Measurements from ENCODE around the gene GLB1L2.

Gene GLB1L2

DNA sequence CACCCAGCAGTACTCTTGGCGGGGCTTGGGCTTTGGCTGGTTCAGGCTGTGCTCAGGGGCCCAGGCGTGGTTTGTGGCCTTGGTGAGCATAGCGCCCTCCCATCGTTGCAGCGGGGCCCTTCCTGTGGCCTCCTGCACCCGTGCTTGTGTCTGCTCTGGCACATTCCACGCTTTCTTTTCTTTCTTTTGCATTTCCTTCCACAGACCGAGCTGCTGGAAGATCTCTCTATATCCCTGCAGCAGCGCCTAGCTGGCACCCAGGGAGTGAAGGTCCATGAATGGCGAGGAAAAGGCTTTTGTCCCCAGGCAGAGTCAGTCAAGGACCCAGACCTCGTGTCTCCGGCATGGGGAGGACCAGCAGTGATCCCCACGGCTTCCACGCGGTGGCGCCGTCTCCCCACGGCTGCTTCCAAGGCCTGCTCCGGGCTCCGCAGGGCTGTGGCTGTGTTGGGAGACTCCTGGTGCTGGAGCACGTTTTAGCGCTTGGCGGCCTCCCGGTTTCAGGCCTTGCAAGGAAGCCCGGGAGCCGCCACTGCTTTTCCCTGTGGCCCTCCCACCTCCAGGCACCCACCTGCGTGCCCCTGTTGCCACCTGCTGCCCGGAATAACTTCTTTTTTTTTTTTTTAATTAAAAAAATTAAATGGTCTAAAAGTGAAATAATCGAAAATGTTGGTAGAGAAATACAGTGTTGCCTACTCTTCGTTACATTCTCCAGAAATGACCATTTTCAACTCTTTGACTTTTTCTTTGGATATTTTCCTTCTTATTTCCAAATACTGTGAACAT, 28.5 kb downstream of the GLB1L2 start:
- H3K4me1 ChIP-seq, result no peaks in the 10 kb centered on the region; the same call in 1 of the 2 replicates
- H3K27me3 ChIP-seq (ENCODE audit: low read depth), result no peaks in the 10 kb centered on the region
- peak; percentile 75 to 93 for DNase-seq (ENCODE audit: low spot score in 2 of 2)
- H3K9me3 ChIP-seq, result no peaks in the 10 kb centered on the region
- in situ Hi-C loops (cut with MboI; ENCODE audit: low sequenced_read_pairs), result no loop called here
- H3K36me3 ChIP-seq (replicated peaks), result no peaks in the 10 kb centered on the region; the same call in 1 of the 2 replicates
- H3K4me3 ChIP-seq, result no peak overlapping the region

DNA sequence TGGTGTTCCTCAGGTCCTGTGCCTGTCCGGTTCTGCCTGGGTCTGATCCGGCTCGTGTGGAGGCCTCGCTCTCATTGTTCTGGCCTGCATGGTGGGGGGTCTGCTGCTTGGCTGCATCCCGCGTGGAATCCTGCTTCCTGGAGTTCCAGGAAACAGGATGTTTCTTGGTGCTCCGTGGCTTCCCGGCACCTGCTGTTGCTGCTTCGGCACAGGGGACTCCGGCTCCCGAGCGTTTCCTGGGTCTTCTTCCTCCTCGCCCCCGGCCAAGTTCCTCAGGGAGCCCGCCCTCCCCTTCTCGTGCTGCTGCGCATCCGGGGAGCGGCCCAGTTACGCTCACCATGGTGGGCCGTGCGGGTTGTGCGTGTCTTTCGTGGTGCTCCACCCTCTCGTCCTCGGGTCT, 29.9 kb downstream of the GLB1L2 start:
- no peak for DNase-seq (ENCODE audit: low spot score in 2 of 2)
- Histone ChIP-seq H3K9me3 (no peaks in the 10 kb centered on the region), H3K4me3 (no peak overlapping the region), H3K4me1 (no peaks in the 10 kb centered on the region; the same call in 1 of the 2 replicates), H3K27me3 (ENCODE audit: low read depth) (no peaks in the 10 kb centered on the region), H3K36me3 (replicated peaks) (no peaks in the 10 kb centered on the region; the same call in 1 of the 2 replicates)
- in situ Hi-C loops (cut with MboI; ENCODE audit: low sequenced_read_pairs), result no loop called here

DNA sequence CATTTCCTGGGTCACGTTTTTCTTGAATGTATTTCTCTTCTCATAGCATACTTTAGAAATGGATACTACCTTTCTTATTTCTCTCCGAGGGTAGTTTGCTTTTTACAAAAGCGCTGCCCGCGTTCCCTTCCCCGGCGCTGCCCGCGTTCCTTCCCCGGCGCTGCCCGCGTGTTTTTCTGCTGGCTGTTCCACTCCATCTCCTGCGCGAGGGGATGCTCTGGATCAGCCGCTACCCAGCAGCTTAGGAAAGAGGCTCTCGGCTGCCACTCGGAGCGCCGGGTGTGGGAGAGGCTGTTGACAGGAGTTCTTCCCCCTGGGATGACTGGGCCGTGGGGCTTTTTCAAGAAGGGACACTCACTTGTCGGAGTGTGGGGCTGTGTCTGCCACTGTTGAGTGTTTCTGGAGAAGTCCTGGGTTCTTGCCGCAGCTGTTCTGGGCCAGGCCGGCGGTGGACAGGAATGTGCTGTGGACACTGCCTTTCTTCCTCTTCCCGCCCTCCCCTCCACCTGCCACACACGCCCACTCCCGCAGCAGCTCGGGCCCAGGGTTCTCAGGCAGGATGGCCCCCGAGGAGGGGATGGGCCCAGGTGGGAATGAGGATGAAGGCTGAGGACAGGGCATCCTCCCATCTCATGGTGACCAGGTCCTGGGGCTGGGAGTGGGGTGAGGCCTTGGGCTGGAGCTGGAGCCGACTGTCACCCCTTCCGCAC, 30.6 kb downstream of the GLB1L2 start:
- DNase-seq (ENCODE audit: low spot score in 2 of 2), result no peak
- H3K9me3 ChIP-seq, result no peaks in the 10 kb centered on the region
- H3K4me3 ChIP-seq, result no peak overlapping the region
- H3K36me3 ChIP-seq (replicated peaks), result no peaks in the 10 kb centered on the region; the same call in 1 of the 2 replicates
- H3K4me1 ChIP-seq, result no peaks in the 10 kb centered on the region; the same call in 1 of the 2 replicates
- no peaks in the 10 kb centered on the region for H3K27me3 ChIP-seq (ENCODE audit: low read depth)
- in situ Hi-C loops (cut with MboI; ENCODE audit: low sequenced_read_pairs), result no loop called here

DNA sequence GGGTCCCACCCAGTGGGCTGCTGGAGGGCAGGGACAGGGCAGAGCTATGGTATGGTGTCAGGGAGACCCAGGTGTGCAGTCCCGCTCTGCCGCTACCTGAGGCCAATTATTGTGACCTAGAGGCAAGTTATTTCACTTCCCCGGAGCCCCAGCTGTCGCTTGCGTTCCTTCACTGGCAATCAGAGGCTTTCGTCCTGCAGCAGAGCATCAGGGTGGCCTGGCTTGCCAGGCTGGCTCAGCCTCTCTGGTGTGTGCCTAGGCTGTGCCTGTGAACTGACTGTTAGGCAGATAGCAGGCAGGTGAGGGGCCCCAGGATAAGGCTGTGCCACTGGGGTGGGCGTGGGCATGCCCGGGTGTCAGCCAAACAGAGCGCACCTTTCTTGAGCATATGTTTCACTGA, 31.4 kb downstream of the GLB1L2 start:
- Histone ChIP-seq H3K27me3 (ENCODE audit: low read depth) (no peaks in the 10 kb centered on the region), H3K4me1 (no peaks in the 10 kb centered on the region; the same call in 1 of the 2 replicates), H3K4me3 (no peak overlapping the region), H3K36me3 (replicated peaks) (no peaks in the 10 kb centered on the region; the same call in 1 of the 2 replicates), H3K9me3 (no peaks in the 10 kb centered on the region)
- in situ Hi-C loops (cut with MboI; ENCODE audit: low sequenced_read_pairs), result no loop called here
- DNase-seq (ENCODE audit: low spot score in 2 of 2), result no peak

DNA sequence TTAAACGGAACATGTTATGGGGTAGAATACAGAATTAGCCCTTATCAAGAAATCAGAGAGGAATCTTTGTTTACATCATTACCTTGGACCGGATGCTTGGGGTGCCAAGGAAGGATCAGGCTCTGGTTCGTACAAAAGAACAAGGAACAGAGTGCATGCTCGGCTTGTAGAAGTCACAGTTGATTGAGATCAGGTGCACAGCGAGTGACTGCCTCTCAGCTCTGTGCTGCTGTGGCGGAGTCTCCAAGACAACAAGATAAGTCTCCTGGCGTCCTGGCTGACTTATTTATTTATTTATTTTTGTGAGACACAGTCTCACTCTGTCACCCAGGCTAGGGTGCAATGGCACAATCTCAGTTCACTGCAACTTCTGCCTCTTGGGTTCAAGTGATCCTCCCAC, 31.8 kb downstream of the GLB1L2 start:
- H3K27me3 ChIP-seq (ENCODE audit: low read depth), result no peaks in the 10 kb centered on the region
- no peaks in the 10 kb centered on the region for H3K9me3 ChIP-seq
- no peaks in the 10 kb centered on the region; the same call in 1 of the 2 replicates for H3K4me1 ChIP-seq
- H3K36me3 ChIP-seq (replicated peaks), result no peaks in the 10 kb centered on the region; the same call in 1 of the 2 replicates
- no peak overlapping the region for H3K4me3 ChIP-seq
- no peak for DNase-seq (ENCODE audit: low spot score in 2 of 2)
- in situ Hi-C loops (cut with MboI; ENCODE audit: low sequenced_read_pairs), result no loop called here

DNA sequence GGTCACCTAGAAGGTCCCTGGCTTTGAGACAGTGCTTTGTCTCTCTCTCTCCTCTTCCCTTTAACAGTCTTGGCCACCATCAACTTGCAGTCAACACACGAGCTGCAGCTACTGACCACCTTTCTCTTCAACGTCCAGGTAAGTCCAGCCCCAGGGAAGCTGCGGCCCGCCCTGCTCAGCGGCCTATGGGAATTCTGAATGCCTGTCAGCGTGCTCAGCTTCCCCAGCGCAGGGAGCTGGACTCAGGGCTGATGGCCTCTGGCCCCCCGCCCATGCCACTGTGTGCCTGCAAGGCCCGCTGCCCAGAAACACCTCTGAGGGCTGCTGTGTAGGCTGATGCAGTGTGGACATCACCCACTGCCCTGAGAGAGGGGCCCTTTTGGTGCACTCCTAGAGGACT, 32.5 kb downstream of the GLB1L2 start:
- Histone ChIP-seq H3K4me1 (no peaks in the 10 kb centered on the region; the same call in 1 of the 2 replicates), H3K9me3 (no peaks in the 10 kb centered on the region), H3K4me3 (no peak overlapping the region), H3K27me3 (ENCODE audit: low read depth) (no peaks in the 10 kb centered on the region), H3K36me3 (replicated peaks) (no peaks in the 10 kb centered on the region; the same call in 1 of the 2 replicates)
- in situ Hi-C loops (cut with MboI; ENCODE audit: low sequenced_read_pairs), result no loop called here
- no peak for DNase-seq (ENCODE audit: low spot score in 2 of 2)

DNA sequence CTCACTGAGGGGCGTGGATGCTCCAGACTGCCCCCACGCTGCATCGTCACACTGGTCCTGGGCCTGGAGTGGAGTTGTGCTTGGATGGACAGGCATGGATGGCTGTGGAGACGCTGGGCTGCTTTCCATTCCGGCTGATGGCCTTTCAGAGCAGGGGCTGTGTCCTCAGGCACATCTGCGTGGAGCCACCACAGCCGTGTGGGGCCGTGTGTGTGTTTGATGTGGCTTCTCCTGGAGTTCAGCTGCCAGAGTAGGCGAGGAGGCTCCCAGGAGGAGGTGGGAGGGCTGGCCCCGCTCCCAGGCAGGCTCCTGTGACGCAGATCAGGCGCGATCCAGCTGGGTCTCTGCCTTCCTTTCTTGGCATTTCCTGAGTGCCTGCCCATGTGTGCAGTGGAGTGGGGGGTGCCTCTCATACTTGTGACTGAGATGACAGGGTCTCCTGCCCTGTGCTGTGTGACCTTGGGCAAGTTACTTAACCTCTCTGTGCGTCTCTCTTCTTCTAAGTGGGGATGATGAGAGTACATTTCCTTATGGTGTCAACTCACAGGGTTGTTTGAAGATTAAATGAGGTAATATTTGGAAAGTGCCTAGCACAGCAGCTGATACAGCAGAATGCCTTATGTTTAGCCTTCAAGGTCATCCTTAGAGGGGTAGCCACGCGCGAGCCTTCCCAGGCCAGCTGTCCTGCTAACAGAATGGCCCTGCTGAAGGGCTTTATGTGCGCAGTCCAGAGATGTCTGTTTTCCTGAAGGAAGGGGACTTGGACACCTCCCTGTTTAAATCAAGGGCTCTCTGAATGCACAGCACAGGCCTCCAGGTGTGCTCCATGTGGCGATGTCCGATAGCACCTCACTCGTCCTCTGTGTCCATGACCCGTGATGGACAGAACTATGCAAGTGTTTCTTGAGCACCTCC, 33.5 kb downstream of the GLB1L2 start:
- no peaks in the 10 kb centered on the region; the same call in 1 of the 2 replicates for H3K36me3 ChIP-seq (replicated peaks)
- DNase-seq (ENCODE audit: low spot score in 2 of 2), result no peak
- no peaks in the 10 kb centered on the region; the same call in 1 of the 2 replicates for H3K4me1 ChIP-seq
- H3K9me3 ChIP-seq, result no peaks in the 10 kb centered on the region
- in situ Hi-C loops (cut with MboI; ENCODE audit: low sequenced_read_pairs), result no loop called here
- H3K4me3 ChIP-seq, result no peak overlapping the region
- no peaks in the 10 kb centered on the region for H3K27me3 ChIP-seq (ENCODE audit: low read depth)

DNA sequence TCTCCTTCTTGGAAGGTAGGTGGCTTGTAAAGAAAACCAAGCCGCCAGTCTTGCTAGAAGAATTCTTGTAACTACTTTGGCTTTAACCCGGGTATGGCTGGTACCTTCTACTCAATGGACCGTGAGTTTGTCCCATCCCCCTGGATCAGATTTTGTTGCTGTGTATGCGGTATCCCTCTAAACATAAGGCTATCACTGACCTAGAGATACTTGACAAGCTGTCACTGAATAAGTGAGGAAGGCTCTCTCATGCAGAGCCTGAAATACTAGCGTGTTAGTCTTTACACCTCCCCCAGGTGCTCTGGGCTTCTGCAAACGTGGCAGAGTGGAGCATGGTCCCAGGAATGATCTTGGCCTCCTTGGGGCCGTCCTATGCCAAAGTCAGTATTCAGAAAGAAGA, 34.5 kb downstream of the GLB1L2 start:
- in situ Hi-C loops (cut with MboI; ENCODE audit: low sequenced_read_pairs), result no loop called here
- no peaks in the 10 kb centered on the region; the same call in none of the 2 replicates for H3K36me3 ChIP-seq (replicated peaks)
- no peak for DNase-seq (ENCODE audit: low spot score in 2 of 2)
- H3K4me1 ChIP-seq, result no peaks in the 10 kb centered on the region
- no peaks in the 10 kb centered on the region for H3K27me3 ChIP-seq (ENCODE audit: low read depth)
- H3K9me3 ChIP-seq, result no peaks in the 10 kb centered on the region
- H3K4me3 ChIP-seq, result no peak overlapping the region

DNA sequence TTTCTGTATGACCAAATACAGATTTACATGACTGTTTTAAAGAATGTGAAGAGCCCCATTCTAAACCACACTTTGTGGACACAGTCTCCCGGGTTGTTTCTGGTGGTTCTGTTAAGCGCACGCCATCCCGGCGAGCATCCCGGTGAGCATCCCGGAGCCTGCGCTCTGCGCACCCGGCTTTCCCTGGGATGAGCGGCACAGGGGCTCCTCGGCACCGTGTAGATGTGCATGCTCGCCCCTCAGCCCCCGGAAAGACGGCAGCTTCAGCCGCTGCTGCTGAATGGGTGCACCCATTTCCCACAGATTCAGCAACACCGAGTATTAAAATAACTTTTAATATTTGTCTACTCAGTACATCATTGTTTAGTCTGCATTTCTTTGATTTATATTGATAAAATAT, 36.0 kb downstream of the GLB1L2 start:
- no peak overlapping the region for H3K4me3 ChIP-seq
- peaks cover 4% of the 10 kb centered on the region for H3K36me3 ChIP-seq (replicated peaks)
- no peaks in the 10 kb centered on the region for H3K4me1 ChIP-seq
- H3K9me3 ChIP-seq, result no peaks in the 10 kb centered on the region
- H3K27me3 ChIP-seq (ENCODE audit: low read depth), result no peaks in the 10 kb centered on the region
- in situ Hi-C loops (cut with MboI; ENCODE audit: low sequenced_read_pairs), result no loop called here
- no peak for DNase-seq (ENCODE audit: low spot score in 2 of 2)

DNA sequence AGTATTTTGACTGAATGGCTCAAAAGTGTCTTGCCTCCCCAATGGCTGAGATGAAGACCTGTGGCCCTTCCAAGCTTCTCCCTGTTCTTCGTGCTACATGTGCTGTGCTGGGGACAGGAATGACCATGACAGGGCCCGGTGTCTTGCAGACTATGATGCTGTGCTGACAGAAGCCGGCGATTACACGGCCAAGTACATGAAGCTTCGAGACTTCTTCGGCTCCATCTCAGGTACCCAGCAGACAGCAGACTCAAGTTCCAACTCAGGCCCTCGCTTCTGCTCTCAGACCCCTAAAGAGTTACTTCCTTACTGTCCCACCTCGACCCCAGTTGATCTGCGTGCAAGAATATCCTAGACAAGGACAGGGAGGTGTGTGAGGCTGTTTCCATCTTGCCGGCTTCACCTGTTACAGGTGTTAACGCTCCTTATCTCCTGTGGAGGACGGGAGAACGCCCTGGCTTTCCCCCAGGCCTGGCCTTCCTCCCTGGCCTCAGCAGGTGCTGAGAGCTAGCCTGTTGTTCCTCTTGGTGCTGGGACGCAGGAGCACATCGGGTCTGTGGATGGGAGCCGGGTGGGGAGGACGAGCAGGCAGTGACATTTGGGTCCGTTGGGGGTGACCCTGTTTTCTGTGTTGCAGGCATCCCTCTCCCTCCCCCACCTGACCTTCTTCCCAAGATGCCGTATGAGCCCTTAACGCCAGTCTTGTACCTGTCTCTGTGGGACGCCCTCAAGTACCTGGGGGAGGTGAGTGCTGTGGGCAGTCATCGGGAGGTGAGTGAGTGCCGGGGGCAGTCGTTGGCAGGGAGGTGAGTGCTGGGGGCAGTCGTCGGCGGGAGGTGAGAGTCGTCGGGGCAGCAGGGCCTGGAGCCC, 38.1 kb downstream of the GLB1L2 start:
- H3K27me3 ChIP-seq (ENCODE audit: low read depth), result no peaks in the 10 kb centered on the region
- H3K4me3 ChIP-seq, result no peak overlapping the region
- no peaks in the 10 kb centered on the region for H3K4me1 ChIP-seq
- no peak for DNase-seq (ENCODE audit: low spot score in 2 of 2)
- H3K36me3 ChIP-seq (replicated peaks), result peaks cover 4% of the 10 kb centered on the region
- H3K9me3 ChIP-seq, result no peaks in the 10 kb centered on the region
- in situ Hi-C loops (cut with MboI; ENCODE audit: low sequenced_read_pairs), result no loop called here

DNA sequence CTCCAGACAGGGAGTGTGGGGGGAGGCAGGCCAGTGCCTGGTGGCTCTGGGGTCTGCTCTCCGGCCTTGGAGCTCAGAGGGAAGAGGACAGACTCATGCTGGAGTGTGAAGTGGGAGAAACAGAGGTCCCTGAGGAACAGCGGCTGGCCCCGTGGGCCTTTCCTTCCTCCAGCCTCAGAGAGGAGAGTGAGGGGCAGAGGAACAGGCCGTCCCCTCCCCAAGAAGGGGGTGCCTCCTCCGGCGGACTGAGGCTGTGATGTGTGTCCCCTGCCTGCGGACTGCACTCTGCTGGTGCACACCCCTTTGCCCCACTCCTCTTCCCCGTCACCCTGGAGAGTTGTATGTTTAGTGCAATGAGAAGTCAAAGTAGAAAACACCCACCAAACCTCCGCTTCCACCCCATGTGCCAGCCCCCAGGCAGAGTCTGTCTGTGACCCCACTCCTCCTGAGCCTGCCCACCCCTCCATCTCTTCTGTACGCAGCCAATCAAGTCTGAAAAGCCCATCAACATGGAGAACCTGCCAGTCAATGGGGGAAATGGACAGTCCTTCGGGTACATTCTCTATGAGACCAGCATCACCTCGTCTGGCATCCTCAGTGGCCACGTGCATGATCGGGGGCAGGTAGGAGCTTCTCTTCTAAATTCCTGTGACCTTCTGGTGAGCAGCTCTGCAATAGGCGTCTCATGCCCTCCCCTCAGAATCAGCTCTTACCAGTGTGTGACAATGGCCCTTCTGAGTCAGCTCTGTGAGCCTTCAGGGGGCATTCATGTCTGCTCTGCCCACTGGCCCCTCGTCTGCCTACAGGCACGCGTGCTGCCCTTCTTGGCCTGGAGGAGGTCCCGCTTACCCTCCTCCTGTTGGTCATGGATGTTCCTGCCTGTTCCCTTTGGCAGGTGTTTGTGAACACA, 39.0 kb downstream of the GLB1L2 start:
- in situ Hi-C loops (cut with MboI; ENCODE audit: low sequenced_read_pairs), result no loop called here

More for the DNA sequence above, 39.0 kb downstream of the GLB1L2 start:
- no peak for DNase-seq (ENCODE audit: low spot score in 2 of 2)
- peaks cover 4% of the 10 kb centered on the region for H3K36me3 ChIP-seq (replicated peaks)
- H3K4me1 ChIP-seq, result no peaks in the 10 kb centered on the region
- no peaks in the 10 kb centered on the region for H3K9me3 ChIP-seq
- no peak overlapping the region for H3K4me3 ChIP-seq
- H3K27me3 ChIP-seq (ENCODE audit: low read depth), result no peaks in the 10 kb centered on the region

Measured in HAP-1 (cell line).